ENCODE measurements around the gene PPTC7.
"Not testable (repeated sequence)": the region's sequence is repeated elsewhere in the genome, so short reads cannot be mapped to it uniquely, and the experiment has no call there.

The PPTC7 gene

DNA sequence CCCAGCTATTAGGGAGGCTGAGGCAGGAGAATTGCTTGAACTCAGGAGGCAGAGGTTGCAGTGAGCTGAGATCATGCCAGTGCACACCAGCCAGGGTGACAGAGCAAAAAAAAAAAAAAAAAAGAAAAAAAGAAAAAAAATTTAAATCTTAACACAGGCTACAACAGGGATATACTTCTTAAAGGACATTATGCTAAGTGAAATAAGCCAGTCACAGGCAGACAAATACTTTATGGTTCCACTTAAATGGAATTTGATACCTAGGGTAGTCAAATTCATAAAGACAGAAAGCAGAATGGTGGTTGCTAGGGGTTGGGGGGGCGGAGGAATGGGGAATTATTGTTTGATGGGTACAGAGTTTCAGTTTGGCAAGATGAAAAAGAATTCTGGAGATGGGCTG, 14.8 kb upstream of the PPTC7 start:
- no peak for DNase-seq (ENCODE audit: low spot score)
- TF ChIP-seq, protein P1, sequence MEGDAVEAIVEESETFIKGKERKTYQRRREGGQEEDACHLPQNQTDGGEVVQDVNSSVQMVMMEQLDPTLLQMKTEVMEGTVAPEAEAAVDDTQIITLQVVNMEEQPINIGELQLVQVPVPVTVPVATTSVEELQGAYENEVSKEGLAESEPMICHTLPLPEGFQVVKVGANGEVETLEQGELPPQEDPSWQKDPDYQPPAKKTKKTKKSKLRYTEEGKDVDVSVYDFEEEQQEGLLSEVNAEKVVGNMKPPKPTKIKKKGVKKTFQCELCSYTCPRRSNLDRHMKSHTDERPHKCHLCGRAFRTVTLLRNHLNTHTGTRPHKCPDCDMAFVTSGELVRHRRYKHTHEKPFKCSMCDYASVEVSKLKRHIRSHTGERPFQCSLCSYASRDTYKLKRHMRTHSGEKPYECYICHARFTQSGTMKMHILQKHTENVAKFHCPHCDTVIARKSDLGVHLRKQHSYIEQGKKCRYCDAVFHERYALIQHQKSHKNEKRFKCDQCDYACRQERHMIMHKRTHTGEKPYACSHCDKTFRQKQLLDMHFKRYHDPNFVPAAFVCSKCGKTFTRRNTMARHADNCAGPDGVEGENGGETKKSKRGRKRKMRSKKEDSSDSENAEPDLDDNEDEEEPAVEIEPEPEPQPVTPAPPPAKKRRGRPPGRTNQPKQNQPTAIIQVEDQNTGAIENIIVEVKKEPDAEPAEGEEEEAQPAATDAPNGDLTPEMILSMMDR (IDR thresholded peaks at IDR 0.05; ENCODE audit: extremely low read depth, missing control alignments) = no peak

DNA sequence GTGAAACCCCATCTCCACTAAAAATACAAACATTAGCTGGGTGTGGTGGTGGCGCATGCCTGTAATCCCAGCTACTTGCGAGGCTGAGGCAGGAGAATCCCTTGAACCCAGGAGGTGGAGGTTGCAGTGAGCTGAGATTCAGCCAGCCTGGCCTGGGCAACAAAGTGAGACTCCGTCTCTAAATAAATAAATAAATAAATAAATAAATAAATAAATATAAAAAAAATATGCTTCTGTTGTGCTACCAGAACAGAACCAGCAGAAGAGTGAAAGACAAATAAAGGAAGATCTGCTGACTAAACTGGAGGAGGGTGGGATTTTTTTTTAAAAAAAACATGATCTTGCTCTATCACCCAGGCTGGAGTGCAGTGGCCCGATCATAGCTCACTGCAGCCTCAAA, 9.8 kb upstream of the PPTC7 start:
- not testable (repeated sequence) for DNase-seq (ENCODE audit: low spot score)

DNA sequence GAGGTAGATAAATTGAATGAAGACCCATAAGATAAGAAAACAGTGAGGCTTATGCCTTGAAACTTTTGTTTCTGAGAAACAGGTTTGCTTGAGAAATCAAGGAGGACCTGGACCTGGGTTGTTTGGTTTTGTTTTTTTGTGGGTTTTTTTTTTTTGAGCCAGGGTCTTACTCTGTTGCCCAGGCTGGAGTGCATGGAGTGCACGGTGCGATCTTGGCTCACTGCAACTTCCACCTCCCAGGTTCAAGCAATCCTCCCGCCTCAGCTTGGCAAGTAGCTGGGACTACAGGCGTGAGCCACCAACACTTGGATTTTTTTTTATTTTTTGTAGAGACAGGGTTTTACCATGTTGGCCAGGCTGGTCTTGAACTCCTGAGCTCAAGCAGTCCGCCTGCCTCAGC, 9.0 kb upstream of the PPTC7 start:
- DNase-seq (ENCODE audit: low spot score) = no peak
- TF ChIP-seq, protein P1 (IDR thresholded peaks at IDR 0.05; ENCODE audit: extremely low read depth, missing control alignments) = no peak

DNA sequence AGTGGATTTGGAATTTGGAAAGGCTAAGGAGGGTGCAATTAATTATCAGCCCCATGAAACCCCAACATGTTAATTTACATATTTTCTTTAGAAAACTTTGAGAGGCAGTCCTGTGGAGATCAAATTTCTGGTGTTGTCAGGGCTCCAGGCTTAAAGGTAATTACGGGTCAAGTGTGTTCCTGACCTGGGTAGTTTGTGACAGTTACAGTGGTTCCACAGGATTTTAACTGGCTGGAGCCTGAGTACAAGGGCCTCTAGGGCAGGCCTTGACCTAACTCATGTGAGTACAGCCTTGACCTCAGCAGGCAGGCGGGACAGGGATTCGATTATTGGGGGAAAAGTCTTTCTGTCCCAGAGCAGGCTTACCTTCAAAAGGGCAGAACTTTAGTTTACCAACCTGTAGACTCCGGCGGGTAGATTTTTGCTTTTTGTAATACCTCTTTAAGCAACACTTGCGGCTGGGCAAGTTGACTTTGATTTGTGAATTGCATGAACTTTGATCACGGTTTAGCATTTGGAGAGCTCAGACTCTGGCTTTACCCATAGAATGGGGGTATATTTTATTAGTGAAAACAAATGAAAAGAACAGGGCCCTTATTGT, 8.4 kb upstream of the PPTC7 start:
- DNase-seq (ENCODE audit: low spot score) = no peak

DNA sequence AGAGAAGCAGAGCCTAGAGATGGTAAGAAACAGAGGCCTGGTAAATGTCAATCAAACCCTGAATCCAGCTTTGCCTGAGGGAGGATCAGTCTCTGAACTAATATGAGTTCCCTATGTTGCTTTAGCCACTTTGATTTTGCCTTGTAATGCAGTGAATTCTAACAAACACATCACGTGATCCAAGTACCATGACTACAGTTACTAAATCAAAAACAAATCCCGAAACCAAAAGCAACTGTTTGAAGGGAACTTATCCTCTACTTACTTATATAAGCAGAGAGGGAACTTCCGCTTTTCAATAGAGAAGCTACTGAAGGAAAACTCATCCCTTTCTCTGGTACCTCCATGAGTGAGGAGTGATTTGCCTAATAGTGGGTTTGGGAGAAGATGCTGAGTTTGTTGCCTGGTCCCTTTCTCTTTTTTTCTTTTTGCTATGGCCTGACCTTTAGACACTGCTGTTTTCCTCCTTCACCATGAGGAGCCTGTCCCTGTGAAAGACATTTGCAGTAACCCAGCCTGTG, 7.7 kb upstream of the PPTC7 start:
- TF ChIP-seq, protein P1 (IDR thresholded peaks at IDR 0.05; ENCODE audit: extremely low read depth, missing control alignments) = no peak
- peak; percentile 72 for DNase-seq (ENCODE audit: low spot score)

More for the DNA sequence above, 8.4 kb upstream of the PPTC7 start:
- TF ChIP-seq, protein P1 (IDR thresholded peaks at IDR 0.05; ENCODE audit: extremely low read depth, missing control alignments) = no peak

DNA sequence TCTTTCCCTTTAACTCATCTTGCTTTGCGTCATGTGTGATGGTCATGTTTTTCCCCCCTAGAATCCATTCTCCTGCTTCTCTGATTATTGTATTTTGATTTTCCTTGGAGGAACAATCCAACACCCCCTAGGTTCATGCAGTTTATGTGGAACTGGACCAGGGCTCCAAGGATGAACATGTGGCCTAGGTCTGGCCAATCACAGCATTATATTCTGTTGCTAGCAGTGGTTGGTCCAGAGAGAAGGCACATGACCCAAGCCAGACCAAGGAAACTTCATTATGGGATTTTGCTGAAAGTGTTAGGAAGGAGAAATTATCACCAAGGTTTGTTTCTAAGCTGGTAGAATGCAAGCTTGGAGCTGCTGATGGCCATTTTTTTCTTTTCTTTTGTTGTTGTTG, 6.9 kb upstream of the PPTC7 start:
- DNase-seq (ENCODE audit: low spot score) = no peak
- TF ChIP-seq, protein P1 (IDR thresholded peaks at IDR 0.05; ENCODE audit: extremely low read depth, missing control alignments) = no peak

DNA sequence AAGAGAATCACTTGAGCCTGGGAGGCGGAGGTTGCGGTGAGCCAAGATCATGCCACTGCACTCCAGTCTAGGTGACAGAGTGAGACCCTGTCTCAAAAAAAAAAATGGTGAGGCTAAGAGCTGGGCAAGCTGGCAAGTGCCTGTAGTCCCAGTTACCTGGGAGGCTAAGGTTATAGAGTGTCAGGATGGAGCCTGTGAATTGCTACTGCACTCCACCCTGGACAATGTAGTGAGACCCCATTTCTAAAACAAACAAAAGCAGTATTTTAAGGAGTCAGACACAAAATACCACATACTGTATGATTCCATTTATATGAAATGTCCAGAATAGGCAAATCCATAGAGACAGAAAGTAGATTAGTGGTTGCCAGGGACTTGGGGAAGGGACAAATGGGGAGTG, 4.0 kb upstream of the PPTC7 start:
- not testable (repeated sequence) for DNase-seq (ENCODE audit: low spot score)

DNA sequence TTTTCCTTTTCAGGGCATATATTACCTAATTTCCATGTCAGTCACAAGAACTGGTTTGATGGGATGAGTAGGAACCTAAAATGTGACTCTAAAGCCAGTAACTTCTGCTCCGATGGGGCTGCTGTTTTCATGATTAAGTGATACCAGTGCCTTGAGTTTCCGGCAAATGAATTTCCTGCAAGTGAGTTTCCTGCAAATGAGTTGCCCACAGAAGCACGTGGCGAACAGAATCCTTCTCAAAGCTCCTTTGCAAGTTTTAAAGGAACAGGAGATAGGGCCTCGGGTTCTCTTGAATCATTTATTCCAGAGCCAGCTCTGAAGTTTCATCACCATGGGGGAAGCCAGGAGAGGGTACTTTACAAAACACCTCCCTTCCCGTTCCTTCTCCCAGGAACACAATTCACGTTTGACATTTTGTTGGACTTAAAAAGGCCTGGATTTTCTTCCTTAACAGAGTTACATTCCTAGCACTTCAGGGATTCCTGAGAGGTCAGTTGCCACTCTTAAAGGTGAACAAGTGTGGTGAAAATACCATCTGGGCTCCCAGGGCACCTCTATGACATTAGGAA, 2.2 kb upstream of the PPTC7 start:
- DNase-seq (ENCODE audit: low spot score) = no peak
- TF ChIP-seq, protein P1 (IDR thresholded peaks at IDR 0.05; ENCODE audit: extremely low read depth, missing control alignments) = no peak
